AG10803 (cell line): Measurements from ENCODE around the gene MED12L.

ENCODE experiments used
- DNase-seq: peaks from one replicate; pipeline ENCODE4 v3.0.0; 2010; ENCODE audit warnings: low read depth
- H3K4me3 ChIP-seq: 2 replicates; pipeline ENCODE4 v1.5.1; 2011; ENCODE audit warnings: mild to moderate bottlenecking, low read length, control low read depth
- TF ChIP-seq, protein P1 (sequence below): conservative IDR thresholded peaks from 2 replicates; pipeline ENCODE4 v1.5.1; 2011; ENCODE audit warnings: mild to moderate bottlenecking, low read length, control low read depth, inconsistent platforms

The MED12L gene

GRCh38 chr3:151152455-151153079 lies 67.1 kb downstream of the MED12L start:
- DNase-seq = no peak
- TF ChIP-seq, protein P1, sequence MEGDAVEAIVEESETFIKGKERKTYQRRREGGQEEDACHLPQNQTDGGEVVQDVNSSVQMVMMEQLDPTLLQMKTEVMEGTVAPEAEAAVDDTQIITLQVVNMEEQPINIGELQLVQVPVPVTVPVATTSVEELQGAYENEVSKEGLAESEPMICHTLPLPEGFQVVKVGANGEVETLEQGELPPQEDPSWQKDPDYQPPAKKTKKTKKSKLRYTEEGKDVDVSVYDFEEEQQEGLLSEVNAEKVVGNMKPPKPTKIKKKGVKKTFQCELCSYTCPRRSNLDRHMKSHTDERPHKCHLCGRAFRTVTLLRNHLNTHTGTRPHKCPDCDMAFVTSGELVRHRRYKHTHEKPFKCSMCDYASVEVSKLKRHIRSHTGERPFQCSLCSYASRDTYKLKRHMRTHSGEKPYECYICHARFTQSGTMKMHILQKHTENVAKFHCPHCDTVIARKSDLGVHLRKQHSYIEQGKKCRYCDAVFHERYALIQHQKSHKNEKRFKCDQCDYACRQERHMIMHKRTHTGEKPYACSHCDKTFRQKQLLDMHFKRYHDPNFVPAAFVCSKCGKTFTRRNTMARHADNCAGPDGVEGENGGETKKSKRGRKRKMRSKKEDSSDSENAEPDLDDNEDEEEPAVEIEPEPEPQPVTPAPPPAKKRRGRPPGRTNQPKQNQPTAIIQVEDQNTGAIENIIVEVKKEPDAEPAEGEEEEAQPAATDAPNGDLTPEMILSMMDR = no peak

DNA sequence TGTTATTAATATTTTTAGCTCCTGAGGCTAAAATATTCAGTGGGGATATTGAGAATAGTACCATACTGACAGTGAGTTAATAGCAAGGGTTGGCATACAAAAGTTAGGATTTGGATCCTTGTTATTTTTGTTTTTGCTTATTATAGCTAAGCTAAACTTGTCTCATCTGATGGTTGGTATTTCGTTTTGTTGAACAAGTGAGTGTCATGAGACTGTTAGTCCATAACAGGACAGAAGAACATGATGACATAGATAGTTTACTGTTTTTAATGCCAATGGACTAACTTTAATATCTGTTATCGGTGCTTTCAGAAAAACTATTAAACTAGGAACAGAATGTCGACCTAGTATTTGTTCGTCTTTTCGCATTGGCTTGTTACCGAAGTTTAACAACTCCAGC lies 69.1 kb downstream of the MED12L start:
- DNase-seq = no peak
- H3K4me3 ChIP-seq = no peak overlapping the region
- TF ChIP-seq, protein P1 = no peak

More at GRCh38 chr3:151152455-151153079, 67.1 kb downstream of the MED12L start:
- no peak overlapping the region for H3K4me3 ChIP-seq

DNA sequence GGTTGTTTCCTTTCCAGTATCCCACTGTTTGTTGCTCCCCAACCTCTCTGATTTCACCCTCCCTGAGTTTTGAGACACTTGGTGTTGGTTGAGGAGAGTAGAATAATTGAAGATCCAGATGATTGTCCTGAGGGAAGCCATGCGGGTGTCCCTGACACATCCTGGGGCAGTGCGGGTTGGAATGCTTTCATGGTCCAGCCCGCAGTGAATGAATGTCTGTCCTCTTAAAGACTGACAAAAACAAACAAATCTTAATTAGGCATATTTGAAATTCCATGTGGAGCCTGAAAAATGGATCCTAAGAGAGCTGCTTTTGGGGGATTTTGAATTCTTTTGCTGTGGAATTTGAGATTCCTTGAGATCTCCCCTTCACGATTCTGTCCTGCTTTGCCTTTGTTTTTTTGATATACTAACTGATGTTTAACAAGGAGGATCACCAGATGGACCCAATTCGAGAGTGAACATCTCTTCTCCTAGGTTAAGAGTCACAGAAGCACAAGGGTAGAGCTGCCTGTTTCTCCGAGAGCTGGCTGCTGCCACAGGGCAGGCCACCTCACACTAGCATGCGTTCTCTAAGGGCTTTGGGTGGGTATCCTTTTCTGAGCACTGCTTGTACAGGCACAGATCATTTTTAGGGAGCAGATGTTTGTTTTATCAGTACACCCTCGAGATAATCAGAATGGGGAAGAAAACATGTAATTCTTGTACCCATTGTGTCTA lies 70.1 kb downstream of the MED12L start:
- TF ChIP-seq, protein P1 = no peak
- no peak for DNase-seq
- H3K4me3 ChIP-seq = no peak overlapping the region

DNA sequence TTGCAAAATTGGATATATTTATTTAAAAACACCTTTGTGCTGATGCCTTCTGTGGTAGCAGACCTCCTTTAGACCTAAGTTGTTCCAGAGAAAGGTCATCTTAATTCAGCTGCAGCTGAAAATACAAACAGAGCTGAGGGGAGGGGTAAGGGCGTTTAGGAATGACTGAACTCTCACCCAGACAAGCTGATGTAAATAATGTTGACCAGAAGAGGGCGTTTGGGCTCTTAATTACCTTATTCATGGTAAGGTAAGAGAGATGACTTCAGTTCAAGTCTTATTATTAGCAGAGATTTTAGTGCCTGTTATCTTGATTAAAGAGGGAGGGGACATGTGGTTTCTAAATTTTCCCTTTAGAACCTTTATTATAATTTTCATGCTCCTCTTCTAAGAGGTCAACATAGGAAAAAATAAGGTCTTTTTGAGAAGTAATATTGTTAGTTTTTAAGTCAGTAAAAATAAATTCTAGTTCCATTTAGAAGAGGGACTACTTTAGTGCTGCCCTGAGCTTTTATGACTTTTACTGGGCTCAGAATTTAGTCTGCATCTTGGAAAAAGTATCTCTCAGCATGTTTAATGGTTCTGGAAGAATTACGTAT lies 71.3 kb downstream of the MED12L start:
- TF ChIP-seq, protein P1 = peak; percentile 67
- no peak overlapping the region for H3K4me3 ChIP-seq
- DNase-seq = peak; percentile 50

DNA sequence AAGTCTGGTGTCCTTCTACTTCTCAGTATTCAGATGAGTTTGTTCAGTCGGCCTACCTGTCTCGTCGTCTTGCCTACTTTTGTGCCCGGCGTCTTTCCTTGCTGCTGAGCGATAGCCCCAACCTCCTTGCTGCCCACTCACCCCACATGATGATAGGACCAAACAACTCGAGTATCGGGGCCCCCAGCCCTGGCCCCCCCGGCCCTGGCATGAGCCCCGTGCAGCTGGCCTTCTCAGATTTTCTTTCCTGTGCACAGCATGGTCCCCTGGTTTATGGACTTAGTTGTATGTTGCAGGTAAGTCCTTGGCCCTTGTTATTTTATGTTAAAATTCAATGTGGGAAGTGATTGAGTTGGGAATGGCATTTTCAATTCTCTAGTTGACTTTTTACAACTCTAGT lies 74.3 kb downstream of the MED12L start:
- H3K4me3 ChIP-seq = no peak overlapping the region
- no peak for DNase-seq
- TF ChIP-seq, protein P1 = no peak

DNA sequence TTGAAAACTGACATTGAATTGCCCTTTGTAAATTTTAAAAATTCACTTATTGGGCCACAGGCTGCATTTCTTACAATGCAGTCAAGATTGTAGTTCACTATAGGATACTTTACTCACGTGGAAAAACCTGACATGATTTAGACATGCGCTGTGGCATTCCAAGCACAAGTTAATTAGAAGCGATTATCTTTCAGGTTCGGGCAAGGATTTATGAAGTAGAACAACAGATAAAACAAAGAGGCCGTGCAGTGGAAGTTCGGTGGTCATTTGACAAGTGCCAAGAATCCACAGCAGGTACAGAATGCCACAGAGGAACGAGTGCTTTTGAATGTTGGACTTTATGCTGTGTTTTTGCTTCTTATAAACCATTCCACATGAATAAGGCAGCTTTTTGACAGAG lies 79.8 kb downstream of the MED12L start:
- H3K4me3 ChIP-seq = no peak overlapping the region
- no peak for DNase-seq
- TF ChIP-seq, protein P1 = no peak

DNA sequence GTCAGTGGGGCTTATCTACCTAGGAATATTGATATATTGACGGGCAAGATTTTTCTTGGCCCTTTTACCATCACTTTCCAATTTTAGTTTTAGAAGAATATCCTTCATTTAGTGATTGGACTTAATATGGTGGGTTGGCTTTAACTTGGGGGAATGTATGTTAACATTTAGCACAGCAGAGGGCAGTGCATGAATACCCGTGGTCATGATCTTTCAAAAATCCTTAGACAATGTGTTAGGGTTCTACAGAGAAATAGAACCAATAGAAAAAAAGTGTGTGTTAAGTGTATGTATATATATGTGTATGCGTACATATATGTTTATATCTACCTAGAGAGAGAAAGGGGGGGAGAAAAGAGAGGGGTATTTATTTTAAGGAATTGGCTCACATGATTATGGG lies 80.7 kb downstream of the MED12L start:
- TF ChIP-seq, protein P1 = peak; percentile 13; the same call in 1 of the 2 replicates
- H3K4me3 ChIP-seq = no peak overlapping the region
- no peak for DNase-seq
